ENCODE results near the gene BSPRY.
A peak's percentile ranks its signal among the peaks of the same experiment; 100 is the strongest.
"Not testable (repeated sequence)": the region's sequence is repeated elsewhere in the genome, so short reads cannot be mapped to it uniquely, and the experiment has no call there.

Gene BSPRY

DNA sequence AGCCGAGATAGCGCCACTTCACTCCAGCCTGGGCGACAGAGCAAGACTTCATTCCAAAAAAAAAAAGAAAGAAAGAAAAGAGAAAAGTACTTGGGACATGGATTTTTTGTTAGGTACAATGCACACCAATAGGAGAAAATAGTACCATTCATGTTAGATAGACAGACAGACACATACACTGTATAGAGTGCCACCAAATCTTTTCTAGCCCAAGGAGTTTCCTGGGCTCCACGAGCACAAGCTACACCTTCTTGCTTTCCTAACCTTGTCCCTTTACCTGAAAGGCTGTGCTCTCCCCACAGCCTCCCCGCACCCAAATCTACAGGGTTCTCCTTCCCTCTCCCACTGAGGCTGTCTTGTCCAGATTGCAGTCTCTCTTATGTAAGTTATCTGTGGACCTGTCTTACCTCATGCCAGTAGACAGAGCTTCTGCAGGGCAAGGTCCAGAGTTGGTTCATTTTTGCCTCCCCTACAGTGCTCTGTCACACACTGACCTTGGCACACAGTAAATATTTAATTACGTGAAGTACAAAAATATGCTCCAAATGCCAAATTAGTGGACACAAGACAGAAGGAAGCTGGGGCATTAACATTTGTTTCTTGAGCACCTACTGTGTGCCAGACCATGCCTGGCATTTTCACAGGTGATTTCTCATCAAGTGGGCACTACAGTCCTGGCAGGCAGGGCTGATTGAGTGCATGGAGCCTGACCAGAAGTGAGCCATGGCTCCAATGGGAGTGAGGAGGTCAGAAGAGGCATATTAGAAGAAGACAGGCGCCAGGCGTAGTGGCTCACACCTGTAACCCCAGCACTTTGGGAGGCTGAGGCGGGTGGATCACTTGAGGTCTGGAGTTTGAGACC, 45.9 kb downstream of the BSPRY start:
- DNase-seq (ENCODE audit: low spot score) = no peak

DNA sequence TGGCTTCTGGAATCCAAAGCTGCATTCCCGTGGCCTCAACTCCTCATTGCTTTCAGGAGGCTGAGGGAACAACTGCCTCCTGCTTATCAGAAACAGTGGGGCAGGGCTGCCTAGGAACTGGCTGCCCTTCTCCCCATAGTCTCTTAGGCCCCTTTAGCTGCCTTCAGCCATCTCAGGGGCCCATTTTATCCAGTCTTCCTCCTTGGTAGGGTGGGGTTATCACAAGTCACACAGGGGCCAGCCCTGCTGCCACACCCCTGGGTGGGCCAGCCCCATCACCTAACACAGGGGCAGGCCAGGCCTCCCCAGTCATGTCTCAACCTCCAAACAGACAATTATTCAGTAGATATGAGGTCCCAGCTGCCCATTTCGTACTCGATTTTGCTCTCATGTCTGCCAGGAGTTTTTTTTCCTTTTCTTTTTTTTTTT, 47.9 kb downstream of the BSPRY start:
- DNase-seq (ENCODE audit: low spot score) = no peak

GRCh38 chr9:113398796-113399195, 49.5 kb downstream of the BSPRY start:
- no peak for DNase-seq (ENCODE audit: low spot score)

DNA sequence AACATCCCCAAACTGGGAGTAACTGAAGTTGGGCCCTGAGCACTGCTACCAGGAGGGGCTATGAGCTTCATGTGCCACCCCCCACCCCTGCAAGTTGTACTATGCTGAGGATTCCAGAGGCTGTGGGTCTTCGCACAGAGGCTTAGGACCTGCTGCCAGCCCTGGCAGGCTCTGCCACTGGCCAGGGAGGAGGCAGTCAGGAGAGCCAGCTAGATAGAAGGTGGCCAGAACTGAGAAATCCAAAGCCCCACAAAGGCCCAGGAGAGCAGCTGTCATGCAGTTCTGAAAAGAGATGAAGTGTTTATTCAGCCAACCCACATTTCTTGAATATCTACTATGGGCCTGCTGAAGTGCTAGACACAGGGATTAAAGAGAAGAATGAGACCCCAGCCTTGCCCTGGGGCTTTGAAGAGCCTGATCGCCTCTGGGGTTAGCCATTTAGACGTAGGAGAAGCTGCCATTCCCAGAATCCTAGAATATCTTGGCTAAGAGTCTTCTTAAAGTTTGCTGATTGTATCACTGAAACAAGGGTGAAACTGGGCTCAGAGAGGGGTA, 50.4 kb downstream of the BSPRY start:
- DNase-seq (ENCODE audit: low spot score) = no peak

- peak; percentile 99 for DNase-seq (ENCODE audit: low spot score)
These were observed 51.9 kb downstream of the BSPRY start, which contains the start of gene ALAD for GRCh38 chr9:113401027-113401792. TSS of gene ALAD (minus strand) at chr9:113401284. CDS start at chr9:113393559, 7,725 bp downstream.

DNA sequence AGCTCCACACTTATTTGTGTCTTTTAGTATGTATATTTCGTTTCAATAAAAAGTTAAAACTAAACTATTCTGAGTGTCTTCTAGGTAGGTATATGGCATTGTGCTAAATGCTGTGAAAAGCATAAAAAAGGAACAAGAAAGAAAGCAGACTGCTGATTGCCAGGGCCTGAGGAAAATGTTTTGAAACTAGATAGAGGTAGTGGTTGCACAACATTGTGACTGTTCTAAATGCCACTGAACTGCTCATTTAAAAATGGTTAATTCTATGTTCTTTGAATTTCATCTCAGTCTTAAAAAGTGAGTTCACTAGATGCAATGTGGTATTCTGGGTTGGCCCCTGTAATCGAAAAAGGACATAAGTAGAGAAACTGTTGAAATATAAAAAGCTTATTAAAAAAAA, 54.3 kb downstream of the BSPRY start:
- no peak for DNase-seq (ENCODE audit: low spot score)

GRCh38 chr9:113406353-113406752, 57.0 kb downstream of the BSPRY start:
- DNase-seq (ENCODE audit: low spot score) = not testable (repeated sequence)

DNA sequence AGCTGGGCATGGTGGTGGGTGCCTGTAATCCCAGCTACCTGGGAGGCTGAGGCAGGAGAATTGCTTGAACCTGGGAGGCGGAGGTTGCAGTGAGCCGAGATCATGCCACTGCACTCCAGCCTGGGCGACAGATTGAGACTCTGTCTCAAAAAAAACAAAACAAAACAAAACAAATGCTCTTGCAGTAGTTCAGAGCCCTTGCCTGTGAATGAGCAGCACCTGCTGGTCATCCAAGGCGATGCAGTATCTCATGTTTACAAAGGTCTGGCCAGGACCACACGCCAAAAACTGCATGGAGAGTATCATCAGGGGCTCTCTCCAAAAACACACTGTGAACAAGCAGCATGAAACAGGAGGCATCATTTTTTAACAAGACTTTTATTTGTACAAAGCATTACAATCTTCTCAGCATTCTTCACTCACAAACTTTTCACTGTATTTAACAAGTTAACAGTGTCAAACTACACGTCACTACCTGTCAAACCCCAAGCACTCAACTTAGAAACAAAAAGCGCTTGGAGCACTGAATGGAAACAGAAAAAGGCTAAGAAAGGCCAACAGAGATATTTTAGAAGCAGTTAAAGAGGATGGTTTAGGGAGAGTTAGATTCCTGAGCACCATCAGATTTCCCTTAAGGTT, 57.7 kb downstream of the BSPRY start:
- DNase-seq (ENCODE audit: low spot score) = peak; percentile 69

- no peak for DNase-seq (ENCODE audit: low spot score)
These were observed 60.1 kb downstream of the BSPRY start for GRCh38 chr9:113409481-113409880.

GRCh38 chr9:113409883-113410206, 60.5 kb downstream of the BSPRY start:
- DNase-seq (ENCODE audit: low spot score) = no peak

DNA sequence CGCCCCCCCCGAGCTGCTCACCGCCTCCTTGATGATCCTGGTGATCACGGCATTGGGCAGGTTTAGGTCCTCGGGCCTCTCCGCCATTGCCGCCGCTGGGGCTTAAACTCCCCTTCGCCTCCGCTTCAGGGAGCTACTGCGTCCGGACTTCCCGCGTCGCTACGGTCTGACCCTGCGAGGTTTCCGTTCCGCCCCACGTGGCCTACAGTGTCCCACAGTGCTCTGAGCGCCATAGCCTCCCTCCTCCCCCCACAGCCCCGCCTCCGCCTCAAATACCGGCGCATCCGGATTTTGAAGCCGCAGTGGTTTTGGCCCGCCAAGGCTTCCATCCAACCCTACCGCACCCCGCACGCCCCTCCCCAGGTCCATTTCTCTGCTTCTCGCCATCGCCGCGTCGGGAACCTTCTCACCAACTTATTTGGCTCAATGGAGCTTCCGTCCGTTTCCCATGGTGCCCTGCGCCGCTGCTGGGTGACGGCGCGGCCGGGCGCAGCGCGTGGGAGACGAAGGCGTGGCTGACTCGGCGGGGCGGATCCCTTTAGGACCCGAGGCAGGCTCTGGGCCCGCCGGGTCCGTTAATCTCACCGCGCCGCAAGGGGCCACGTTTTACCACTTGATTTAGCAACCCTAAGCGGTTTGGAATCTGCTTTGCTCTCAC, 61.0 kb downstream of the BSPRY start, which contains the start of the genes C9orf43 and POLE3:
TSS of gene C9orf43 (plus strand) at position 541 of the 658 bp plus-strand sequence. CDS start 2,747 bp downstream, outside the sequence.
TSS of gene POLE3 (minus strand) at position 469 of the 658 bp plus-strand sequence. CDS start at position 87, 382 bp downstream.
- peak; percentile 96 for DNase-seq (ENCODE audit: low spot score)

DNA sequence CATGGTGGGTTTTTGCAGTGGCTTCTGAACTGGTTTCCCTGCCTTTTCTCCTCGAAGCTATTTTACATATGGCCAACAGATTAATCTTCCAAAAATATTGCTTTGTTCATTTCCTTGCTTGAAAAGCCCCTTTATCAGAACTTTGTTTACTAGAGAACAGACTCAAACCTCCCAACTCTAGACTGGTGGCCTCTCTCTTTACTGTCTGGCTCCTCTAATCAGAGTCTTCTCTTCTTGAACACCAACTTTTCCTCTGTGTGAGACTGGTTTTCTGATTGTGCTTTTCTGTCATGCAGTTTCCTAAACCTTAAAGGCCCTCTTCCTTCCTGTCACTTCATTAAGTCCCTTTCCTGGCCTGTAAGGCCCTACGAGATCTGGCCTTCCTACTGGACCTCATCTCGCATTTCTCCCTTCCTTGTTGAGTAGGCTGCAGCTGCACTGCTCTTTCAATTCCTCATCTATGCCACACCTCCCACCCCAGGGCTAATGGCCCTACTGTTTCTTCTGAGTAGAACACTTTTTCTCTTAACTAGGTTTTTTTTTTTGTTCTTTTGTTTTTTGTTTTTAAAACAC, 66.9 kb downstream of the BSPRY start:
- no peak for DNase-seq (ENCODE audit: low spot score)

DNA sequence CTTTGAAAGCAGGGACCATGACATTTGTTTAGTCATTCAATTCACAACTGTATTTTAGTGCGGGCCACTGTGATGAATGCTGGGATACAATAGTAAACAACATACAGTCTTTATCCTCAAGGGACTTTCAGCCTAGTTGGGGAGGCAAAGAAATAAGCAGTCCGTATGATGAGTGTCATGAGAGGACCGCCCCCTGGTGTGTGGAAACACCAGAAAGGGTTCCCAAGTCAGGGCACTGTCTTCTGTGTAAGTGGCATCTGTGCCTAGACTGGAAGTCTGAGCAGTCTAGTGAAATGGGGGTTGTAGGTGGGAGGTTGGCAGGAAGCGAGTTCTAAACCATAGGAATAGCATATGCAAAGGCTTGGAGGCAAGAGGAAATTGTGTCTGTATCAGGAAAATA, 68.0 kb downstream of the BSPRY start:
- DNase-seq (ENCODE audit: low spot score) = no peak

Measured in D341Med (cell line).